ENCODE data around the gene ABR. TPM values are rescaled to one million over a fixed set of nuclear protein-coding genes. Genes with fewer than 3 reads are reported as not detected.
A peak's percentile ranks its signal among the peaks of the same experiment; 100 is the strongest.
"Not testable (repeated sequence)": the region's sequence is repeated elsewhere in the genome, so short reads cannot be mapped to it uniquely, and the experiment has no call there.

Gene ABR
- total and polyA plus RNA-seq, 7 donors, result 30.4 to 146 (median 79.3) TPM

DNA sequence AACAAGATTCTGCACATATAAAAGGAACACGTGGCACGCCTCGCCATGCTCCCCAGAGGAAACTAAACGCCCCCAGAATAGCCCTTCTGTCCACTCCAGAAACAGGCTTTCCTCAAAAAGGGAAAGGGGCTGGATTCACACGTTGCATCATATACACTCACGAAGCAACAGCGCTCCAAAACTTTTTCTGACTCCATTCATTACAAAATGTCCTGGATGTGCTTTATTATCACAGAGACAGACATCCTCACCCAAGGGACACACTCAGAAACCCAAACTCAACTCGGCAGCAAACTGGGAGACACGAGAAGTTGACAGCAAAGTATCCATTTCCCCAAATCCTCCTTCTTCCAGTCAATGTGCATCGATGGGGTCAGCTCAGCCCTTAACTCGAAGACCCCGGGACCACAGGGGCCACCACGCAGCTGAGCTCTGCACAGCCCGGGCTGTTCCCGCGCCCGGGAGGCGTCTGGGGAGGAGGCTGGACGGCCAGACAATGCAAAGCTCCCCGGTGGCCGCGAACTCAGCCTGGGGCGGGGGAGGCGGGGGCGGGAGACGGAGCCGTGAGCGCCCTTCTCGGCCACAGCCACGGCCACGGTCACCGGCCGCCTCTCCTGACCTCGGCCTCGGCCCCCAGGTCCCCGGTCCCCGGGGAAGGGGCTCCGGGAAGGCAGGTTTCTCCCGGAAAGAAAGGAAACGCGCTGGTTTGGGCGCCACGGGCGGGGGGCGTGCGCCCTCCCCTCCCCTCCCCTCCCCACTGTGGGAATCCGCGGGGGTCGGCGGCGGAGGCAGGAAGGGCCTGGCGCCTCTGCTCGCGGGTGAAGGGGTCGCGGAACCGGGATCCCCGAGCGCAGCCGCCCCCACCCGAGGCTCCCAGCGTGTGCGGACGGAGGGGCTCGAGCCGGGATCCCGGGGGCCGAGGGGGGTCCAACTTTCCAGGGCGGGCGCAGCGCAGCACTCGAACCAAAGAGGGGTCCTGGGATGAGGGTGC, 201.4 kb downstream of the ABR start:
- H3K4me3 ChIP-seq, result peak overlapping the region; percentile 69 to 92 (median 72)
- no peaks in the 10 kb centered on the region for H3K9me3 ChIP-seq
- peaks cover 0 to 52% (median 41%) of the 10 kb centered on the region in 4 donors for H3K4me1 ChIP-seq
- H3K27me3 ChIP-seq, result no peaks in the 10 kb centered on the region
- no peaks in the 10 kb centered on the region for H3K36me3 ChIP-seq
- WGBS, 2 donors, result 3 to 4% methylated on average over 72 of the region's 72 CpGs
- TF ChIP-seq, protein P1, sequence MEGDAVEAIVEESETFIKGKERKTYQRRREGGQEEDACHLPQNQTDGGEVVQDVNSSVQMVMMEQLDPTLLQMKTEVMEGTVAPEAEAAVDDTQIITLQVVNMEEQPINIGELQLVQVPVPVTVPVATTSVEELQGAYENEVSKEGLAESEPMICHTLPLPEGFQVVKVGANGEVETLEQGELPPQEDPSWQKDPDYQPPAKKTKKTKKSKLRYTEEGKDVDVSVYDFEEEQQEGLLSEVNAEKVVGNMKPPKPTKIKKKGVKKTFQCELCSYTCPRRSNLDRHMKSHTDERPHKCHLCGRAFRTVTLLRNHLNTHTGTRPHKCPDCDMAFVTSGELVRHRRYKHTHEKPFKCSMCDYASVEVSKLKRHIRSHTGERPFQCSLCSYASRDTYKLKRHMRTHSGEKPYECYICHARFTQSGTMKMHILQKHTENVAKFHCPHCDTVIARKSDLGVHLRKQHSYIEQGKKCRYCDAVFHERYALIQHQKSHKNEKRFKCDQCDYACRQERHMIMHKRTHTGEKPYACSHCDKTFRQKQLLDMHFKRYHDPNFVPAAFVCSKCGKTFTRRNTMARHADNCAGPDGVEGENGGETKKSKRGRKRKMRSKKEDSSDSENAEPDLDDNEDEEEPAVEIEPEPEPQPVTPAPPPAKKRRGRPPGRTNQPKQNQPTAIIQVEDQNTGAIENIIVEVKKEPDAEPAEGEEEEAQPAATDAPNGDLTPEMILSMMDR (IDR thresholded peaks at IDR 0.05), result no peak
- TF ChIP-seq POLR2A (IDR thresholded peaks at IDR 0.05), result peak in 1 of 2 donors; percentile 13
- TF ChIP-seq POLR2AphosphoS5 (IDR thresholded peaks at IDR 0.05), result peak; percentile 38 to 68 (median 61)
- TF ChIP-seq EP300 (IDR thresholded peaks at IDR 0.05), result no peak
- DNase-seq, result peak; percentile 72
- intact Hi-C loops (cut with DNase I), result no loop called here
- H3K27ac ChIP-seq, result peak overlapping the region; percentile 88 to 93 (median 90)

DNA sequence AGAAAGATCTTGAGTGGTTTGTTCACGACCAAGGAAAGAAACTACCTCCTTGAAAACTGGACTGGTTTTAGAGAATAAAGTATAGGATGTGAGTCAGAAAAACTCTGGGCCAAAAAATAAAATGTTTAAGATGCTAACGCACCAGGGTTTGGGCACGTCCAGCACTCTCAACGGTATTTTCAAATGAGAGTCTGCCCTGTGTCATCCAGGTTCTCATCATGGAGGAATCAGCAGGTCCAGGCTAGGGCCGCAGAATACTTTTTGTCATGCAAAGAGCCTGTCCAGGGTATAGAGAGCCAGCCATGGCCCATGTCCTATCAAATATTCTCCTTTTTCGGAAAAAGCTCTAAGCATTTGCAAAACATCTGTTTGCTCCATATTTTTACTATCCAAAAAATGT, 202.6 kb downstream of the ABR start:
- Histone ChIP-seq H3K27ac (peak overlapping the region; percentile 88 to 93 (median 90)), H3K27me3 (no peaks in the 10 kb centered on the region), H3K4me1 (peaks cover 0 to 52% (median 44%) of the 10 kb centered on the region in 4 donors), H3K9me3 (no peaks in the 10 kb centered on the region), H3K36me3 (no peaks in the 10 kb centered on the region), H3K4me3 (peak overlapping the region; percentile 69 to 92 (median 72))
- DNase-seq, result no peak
- WGBS, 2 donors, result 80 to 81% methylated on average over 6 of the region's 6 CpGs
- TF ChIP-seq POLR2AphosphoS5 (IDR thresholded peaks at IDR 0.05) (peak in 2 of 4 donors; percentile 13 to 37), EP300 (IDR thresholded peaks at IDR 0.05) (no peak)
- intact Hi-C loops (cut with DNase I), result no loop called here

DNA sequence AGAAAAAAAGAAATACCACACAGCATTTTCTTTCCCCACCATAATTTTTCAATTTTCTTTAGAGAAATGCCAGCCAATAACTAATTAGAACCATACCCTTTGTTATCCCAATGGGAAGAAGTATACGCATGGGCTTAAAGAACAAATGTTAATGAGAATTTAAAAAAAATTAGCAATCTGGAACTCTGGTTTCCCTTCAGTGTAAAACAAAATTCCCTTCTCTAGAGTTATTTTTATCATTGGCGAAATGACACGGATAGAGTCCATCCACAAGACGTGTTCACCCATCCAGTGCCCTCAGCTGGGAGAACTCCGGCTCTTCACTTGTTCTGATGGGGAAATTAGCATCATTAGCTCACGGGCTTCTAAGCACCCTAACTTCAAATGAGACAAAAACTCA, 203.5 kb downstream of the ABR start:
- Histone ChIP-seq H3K4me3 (peak overlapping the region in 2 of 4 donors; percentile 69 to 74), H3K36me3 (no peaks in the 10 kb centered on the region), H3K4me1 (peaks cover 0 to 53% (median 49%) of the 10 kb centered on the region in 4 donors), H3K27me3 (no peaks in the 10 kb centered on the region), H3K9me3 (no peaks in the 10 kb centered on the region), H3K27ac (peak overlapping the region; percentile 88 to 93 (median 90))
- DNase-seq, result no peak
- WGBS, 2 donors, result 81 to 85% methylated on average over 6 of the region's 6 CpGs
- intact Hi-C loops (cut with DNase I), result no loop called here
- TF ChIP-seq POLR2AphosphoS5 (IDR thresholded peaks at IDR 0.05) (no peak), POLR2A (IDR thresholded peaks at IDR 0.05) (no peak), EP300 (IDR thresholded peaks at IDR 0.05) (no peak)
- TF ChIP-seq, protein P1 (IDR thresholded peaks at IDR 0.05), result no peak

DNA sequence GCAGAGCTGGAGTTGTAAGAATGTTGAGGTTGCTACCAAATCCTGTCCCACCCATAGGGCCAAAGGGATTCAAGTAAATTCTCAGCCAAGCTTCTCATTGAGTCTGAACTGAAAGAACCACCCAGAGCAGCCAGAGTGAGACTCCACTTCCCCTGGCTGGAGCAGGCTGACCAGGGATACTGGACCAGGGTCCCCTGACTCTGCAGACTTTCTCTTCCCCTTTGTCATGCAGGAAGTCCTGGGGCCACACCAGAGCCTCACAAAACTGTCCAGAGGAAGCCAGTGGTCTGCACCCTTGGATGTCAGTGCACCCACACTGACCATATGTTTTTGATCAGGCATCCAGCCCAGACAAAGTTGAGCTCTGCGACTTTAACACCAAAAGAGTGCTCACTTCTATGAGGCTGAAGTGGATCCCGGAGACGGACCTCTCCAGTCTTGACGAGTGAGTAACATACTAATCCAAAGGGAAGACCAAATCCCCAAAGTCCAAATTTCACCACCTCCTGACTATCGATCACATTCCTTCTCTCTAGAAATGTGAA, 204.3 kb downstream of the ABR start:
- 64% methylated on average over 5 of the region's 5 CpGs for WGBS, 2 donors
- no peak for DNase-seq
- H3K36me3 ChIP-seq, result no peaks in the 10 kb centered on the region
- peaks cover 0 to 58% (median 50%) of the 10 kb centered on the region in 4 donors for H3K4me1 ChIP-seq
- H3K4me3 ChIP-seq, result no peak overlapping the region
- no peaks in the 10 kb centered on the region for H3K9me3 ChIP-seq
- no peaks in the 10 kb centered on the region for H3K27me3 ChIP-seq
- intact Hi-C loops (cut with DNase I), result no loop called here
- TF ChIP-seq POLR2A (IDR thresholded peaks at IDR 0.05) (no peak), POLR2AphosphoS5 (IDR thresholded peaks at IDR 0.05) (no peak), EP300 (IDR thresholded peaks at IDR 0.05) (no peak)
- TF ChIP-seq, protein P1 (IDR thresholded peaks at IDR 0.05), result no peak
- peak overlapping the region in 3 of 4 donors; percentile 88 to 93 (median 92) for H3K27ac ChIP-seq

DNA sequence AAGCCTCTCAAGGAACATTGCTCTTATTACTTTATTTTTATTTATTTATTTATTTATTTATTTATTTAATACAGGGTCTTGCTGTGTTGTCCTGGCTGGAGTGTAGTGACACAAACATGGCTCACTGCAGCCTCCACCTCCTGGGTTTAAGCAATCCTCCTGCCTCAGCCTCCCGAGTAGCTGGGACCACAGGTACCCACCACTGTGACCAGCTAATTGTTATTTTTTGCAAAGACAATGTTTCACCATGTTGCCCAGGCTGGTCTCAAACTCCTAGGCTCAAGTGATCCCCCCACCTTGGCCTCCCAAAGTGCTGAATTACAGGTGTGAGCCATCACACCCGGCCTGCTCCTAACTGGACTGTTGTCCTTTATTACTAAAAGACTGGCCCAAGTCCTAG, 205.0 kb downstream of the ABR start:
- intact Hi-C loops (cut with DNase I), result loop anchor here (5.0 kb wide), 1 partner anchor 92 kb away; no protein-coding TSS in a partner anchor
- not testable (repeated sequence) for H3K4me3 ChIP-seq, H3K27me3 ChIP-seq, H3K9me3 ChIP-seq, H3K36me3 ChIP-seq, DNase-seq
- peaks cover 0 to 57% (median 47%) of the 10 kb centered on the region in 4 donors for H3K4me1 ChIP-seq
- whole genome bisulfite sequencing, 2 donors, result 62 to 87% methylated on average over 2 of the region's 2 CpGs
- peak overlapping the region in 3 of 4 donors; percentile 88 to 93 (median 92) for H3K27ac ChIP-seq
